Measurements from ENCODE around the gene TMEM163.

Gene TMEM163

GRCh38 chr2:134693359-134694330 lies 25.2 kb downstream of the TMEM163 start:
- no peak for DNase-seq (ENCODE audit: low read depth, low spot score)

GRCh38 chr2:134692499-134692898 lies 26.3 kb downstream of the TMEM163 start:
- DNase-seq (ENCODE audit: low read depth, low spot score), result no peak

DNA sequence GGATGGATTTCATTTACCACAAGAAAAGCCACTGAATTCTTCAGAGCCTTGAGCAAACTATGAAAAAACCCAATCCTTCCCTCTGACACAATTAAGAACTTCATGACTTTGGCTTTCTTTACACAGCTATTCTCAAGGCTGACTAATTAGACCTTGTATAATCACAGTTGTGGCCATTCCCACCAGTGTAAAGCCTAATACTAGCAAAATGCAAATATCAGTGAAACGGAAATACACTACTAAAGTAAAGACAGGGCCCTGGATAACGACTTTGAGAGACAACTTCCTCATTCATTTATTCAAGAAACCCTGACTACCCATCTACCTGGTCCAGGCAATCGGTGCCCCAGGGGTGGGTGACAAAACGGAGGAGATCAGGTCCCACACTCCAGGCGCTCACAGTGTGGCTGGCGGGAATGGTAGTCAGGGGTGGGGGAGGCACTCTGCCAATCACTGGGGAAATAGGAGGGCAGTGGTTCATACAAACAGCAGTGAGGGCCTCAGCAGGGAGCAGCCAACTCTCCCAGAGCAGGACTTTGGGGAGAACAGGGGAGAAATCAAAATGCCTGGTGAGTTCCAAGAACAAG lies 28.1 kb downstream of the TMEM163 start:
- no peak for DNase-seq (ENCODE audit: low read depth, low spot score)

- no peak for DNase-seq (ENCODE audit: low read depth, low spot score)
Measured at GRCh38 chr2:134689315-134689714, 29.5 kb downstream of the TMEM163 start.

GRCh38 chr2:134685967-134686366 lies 32.8 kb downstream of the TMEM163 start:
- DNase-seq (ENCODE audit: low read depth, low spot score), result no peak

DNA sequence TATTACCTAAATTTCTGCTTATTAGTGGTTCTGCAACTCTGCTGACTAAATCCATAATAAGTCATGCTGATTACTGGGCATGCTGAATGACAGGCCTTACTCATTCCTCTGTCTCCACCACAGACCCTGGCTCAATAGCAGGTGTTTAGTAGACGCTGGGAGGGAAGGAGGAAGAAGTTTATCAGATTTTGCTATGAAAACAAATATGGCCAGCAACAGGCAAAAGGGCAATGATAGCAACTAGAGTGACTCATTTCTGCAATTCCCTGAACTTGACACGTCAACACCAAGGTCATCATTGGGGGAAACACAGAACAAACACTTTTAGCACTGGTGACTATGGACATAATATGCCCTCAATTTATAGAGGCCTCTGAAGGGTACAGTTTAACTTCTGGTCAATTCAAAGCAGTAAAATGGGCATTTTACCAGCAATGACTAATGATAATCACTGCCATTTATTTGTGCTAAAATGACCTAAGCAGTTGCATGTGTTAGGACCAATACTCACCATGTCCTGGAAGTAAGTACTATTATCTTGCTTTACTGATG lies 35.2 kb downstream of the TMEM163 start:
- no peak for DNase-seq (ENCODE audit: low read depth, low spot score)

DNA sequence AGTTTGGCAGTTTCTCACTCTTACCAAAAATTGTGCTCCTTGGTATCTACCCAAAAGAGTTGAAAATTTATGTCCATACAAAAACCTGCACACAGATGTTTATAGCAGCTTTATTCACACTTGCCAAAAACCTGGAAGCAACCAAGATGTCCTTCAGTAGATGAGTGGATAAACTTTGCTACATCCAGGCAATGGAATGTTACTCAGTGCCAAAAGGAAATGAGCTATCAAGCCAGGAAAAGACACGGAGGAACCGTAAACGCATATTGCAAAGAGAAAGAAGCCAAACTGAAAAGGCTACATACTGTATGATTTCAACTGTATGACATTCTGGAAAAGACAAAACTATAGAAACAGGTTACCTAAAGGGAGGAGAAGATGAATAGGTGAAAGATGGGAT lies 36.1 kb downstream of the TMEM163 start:
- no peak for DNase-seq (ENCODE audit: low read depth, low spot score)

- DNase-seq (ENCODE audit: low read depth, low spot score), result no peak
Measured at GRCh38 chr2:134681201-134681600, 37.6 kb downstream of the TMEM163 start.

DNA sequence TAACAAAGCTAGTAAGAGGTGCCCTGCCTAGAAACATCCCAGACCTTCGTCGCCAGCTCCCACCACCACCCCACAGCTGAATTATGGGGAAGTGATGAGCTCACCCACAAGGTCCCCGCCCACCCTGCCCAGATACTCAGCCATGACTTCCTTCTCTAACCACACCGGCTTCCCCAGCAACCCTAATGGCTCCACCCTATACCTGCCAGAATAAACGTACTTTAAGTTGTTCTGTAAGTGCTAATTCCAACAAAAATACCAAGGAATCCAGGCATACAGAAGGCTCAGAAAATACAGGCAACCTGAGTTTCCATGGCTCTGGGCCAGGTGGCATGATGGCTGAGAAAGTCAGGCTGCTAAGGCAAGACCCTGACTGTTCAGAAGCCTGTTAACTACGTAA lies 39.1 kb downstream of the TMEM163 start:
- DNase-seq (ENCODE audit: low read depth, low spot score), result no peak

DNA sequence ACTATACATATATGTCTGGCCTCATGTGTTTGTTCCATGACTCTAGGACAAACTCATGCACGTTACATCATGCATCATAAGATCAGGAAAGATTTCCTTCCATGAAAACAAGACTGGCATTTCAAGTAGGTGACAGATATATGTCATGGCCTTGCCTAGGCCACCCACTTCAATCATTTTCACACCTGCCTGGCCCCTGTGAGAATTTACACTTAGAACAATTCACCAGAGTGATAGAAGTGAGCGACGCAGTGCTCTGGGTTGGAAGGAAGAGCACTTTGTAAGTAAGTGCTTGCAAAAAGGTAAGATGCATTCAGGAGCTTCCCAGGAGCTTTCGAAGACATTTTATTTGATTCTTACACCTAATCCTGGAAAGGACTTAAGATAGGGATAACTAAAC lies 39.5 kb downstream of the TMEM163 start:
- DNase-seq (ENCODE audit: low read depth, low spot score), result no peak

GRCh38 chr2:134677856-134678756 lies 40.7 kb downstream of the TMEM163 start:
- no peak for DNase-seq (ENCODE audit: low read depth, low spot score)

GRCh38 chr2:134676960-134677359 lies 41.8 kb downstream of the TMEM163 start:
- no peak for DNase-seq (ENCODE audit: low read depth, low spot score)

DNA sequence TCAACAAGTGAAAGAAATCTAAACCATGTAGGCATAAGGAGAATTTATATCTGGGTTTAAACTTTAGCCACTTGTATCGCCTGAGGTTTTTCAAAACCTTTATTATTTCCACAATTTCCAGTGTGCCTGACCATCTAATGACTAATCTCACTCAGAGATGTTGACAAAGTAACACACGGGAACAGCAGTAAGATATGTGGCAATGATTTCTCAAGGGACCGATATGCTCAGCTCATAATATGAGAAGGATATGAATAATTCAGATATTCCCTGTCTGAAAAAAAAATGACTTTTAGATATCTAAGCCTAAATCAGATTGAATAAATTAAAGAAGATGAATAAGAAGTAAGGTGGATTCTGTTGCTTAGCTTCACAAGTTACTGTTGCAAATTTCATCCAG lies 43.5 kb downstream of the TMEM163 start:
- DNase-seq (ENCODE audit: low read depth, low spot score), result no peak

GRCh38 chr2:134674687-134675086 lies 44.1 kb downstream of the TMEM163 start:
- DNase-seq (ENCODE audit: low read depth, low spot score), result no peak

- DNase-seq (ENCODE audit: low read depth, low spot score), result no peak
Measured at GRCh38 chr2:134671513-134671912, 47.3 kb downstream of the TMEM163 start.

DNA sequence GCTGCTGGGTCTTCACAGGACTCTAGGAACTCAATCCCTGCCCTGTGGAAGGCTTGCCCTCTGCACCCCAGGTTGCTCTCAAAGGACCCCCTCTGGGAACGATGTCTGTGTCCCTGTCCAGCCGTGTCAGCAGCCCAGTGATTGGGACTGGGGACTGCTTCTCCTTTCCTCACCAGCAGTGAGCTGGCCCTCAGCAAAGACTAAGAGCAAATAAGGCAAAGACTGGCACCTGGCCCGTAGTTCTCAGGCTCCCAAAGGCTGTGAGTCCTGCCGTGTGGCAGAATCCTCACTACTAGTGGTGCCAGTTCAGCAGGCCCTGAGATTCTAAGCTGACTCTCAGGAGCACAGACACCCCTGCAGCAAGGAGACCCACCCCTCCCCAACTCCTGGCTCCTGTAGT lies 47.8 kb downstream of the TMEM163 start:
- no peak for DNase-seq (ENCODE audit: low read depth, low spot score)

DNA sequence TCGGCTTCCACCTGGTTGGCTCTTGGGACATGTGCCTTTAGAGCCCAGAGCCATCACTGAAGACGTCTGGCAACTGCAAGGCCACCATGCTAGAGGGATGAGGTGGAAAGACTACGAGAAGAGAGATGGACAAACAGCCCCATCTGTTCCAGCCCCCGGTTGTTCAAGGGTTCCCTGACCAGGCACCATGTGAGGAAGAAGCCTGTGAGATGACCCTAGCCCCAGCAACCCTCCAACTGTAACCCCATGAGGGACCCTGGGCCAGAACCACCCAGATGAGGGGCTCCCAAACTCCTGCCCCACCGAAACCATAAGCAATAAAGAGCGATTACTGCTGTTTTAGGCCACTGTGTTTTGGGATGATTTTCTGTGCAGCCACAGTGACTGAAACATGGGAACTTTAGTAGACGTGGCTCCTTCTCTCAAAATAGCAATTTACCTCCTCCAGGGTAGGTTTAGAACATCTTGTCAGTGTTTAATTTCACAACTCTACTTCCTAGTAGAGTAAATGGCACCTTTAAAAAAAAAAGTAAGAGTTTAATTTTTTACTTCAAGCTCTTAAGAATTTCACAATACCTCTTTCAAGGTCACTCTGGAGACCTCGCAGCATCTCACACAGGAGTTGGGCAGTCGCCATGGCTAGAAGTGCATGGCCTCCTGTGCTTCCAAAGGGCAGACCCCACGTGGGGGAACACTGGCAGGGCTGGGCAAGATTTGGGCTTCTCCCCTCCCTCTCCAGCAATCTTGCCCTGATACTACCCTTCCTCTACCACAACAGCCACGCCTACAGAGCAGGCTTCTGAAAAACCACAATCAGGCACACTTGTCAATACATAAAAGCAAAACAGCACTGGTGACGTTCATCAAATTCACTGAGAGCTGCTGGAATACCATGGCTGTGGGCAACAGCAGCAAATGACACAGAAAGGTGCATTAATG lies 48.8 kb downstream of the TMEM163 start:
- DNase-seq (ENCODE audit: low read depth, low spot score), result no peak

DNA sequence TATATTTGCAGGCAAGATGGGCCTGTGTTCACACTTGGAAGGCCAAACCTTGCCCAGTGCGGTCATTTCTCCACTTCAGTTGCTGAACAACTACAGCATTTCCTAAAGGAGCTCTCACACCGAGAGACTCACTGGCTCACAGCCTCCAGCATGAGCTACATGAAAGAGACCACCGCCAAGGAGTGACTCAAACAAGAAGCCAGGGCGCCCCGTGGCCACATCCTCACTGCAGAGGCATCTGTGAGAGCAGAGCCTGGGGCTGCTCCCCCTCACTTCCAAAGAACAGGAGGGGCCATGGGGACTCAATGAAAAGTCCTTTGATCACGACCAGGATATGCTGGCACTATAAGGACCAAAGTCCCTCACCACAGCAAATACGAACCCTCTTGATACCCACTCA lies 50.0 kb downstream of the TMEM163 start:
- no peak for DNase-seq (ENCODE audit: low read depth, low spot score)

DNA sequence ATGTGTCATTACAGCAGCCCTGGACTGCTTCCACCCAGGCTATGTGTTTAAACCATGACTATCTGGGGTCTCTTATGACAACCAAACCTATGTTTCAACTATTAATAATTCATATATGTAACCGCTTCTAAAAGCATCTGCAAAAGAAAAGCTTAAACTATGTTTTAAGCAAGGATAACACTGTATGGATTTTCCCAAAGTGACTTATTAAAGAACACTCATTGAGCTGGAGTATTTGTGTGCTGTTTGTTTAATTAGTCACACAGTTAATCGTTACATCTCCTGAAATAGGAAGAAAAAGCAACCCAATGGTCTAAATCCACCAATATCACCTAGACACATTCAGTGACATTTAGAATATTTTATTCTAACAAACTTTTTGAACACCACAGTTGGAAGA lies 51.3 kb downstream of the TMEM163 start:
- no peak for DNase-seq (ENCODE audit: low read depth, low spot score)

GRCh38 chr2:134667081-134667480 lies 51.7 kb downstream of the TMEM163 start:
- no peak for DNase-seq (ENCODE audit: low read depth, low spot score)
